ENCODE results near the gene CUL5. TPM values are rescaled to one million over a fixed set of nuclear protein-coding genes. Genes with fewer than 3 reads are reported as not detected.

CUL5 gene
- polyA plus RNA-seq, 1 donor (not counting 4 experiments of a cell fraction or from before 2014, with no cell fraction given) = 15.1 TPM

DNA sequence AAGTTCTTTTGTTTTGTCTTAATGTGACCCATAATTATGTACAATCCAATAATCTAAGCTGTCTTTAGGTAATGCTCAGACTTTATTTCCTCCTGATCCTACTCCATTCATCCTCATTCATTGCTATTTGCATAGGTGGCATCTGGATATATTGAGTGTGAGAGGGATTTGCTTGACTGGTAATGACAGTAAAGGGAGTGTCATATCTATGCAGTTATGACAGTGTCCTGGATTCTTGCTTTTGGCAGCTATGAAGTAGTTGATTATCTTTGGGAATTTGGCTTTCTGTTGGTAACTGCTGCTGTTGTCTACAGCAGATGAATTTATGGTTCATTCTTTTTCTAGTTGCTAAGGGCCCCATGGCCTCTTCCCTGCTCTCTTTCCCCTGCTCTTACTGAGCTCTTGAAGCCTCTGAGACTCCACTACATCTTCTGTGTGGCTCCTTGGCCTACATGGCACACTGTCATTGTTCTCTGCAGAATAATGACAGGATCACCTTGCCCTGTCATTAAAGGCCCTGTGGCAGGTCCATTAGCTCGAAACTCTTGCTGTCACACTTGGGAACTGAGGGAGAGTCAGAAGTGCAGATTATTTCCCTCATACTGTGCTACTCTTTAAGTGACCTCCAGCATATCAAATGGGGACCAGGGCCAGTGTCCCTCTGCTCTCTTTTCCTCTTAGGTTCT, 92.5 kb downstream of the CUL5 start:
- H3K4me1 ChIP-seq (ENCODE audit: control insufficient read depth, extremely low read depth, insufficient read depth, low read length) = no peaks in the 10 kb centered on the region
- no peak overlapping the region for H3K4me3 ChIP-seq (ENCODE audit: control insufficient read depth in 2 of 3, extremely low read depth in 1 of 3, insufficient read depth in 2 of 3, low read depth in 1 of 3, low read length in 3 of 3)
- peaks cover 9 to 10% of the 10 kb centered on the region in 2 experiments for H3K36me3 ChIP-seq (ENCODE audit: control insufficient read depth in 2 of 2, extremely low read depth in 1 of 2, insufficient read depth in 2 of 2, low read length in 2 of 2)
- H3K9ac ChIP-seq (ENCODE audit: control insufficient read depth, extremely low read depth, insufficient read depth, low read length) = no peak overlapping the region
- no peak overlapping the region for H3K4me2 ChIP-seq (ENCODE audit: control insufficient read depth, extremely low read depth, insufficient read depth, low read depth, low read length)
- no peaks in the 10 kb centered on the region for H3K9me3 ChIP-seq (ENCODE audit: control insufficient read depth, low read depth, low read length)
- no peaks in the 10 kb centered on the region for H3K27me3 ChIP-seq (ENCODE audit: control insufficient read depth, extremely low read depth, insufficient read depth, low read length)
- TF ChIP-seq, protein P1, sequence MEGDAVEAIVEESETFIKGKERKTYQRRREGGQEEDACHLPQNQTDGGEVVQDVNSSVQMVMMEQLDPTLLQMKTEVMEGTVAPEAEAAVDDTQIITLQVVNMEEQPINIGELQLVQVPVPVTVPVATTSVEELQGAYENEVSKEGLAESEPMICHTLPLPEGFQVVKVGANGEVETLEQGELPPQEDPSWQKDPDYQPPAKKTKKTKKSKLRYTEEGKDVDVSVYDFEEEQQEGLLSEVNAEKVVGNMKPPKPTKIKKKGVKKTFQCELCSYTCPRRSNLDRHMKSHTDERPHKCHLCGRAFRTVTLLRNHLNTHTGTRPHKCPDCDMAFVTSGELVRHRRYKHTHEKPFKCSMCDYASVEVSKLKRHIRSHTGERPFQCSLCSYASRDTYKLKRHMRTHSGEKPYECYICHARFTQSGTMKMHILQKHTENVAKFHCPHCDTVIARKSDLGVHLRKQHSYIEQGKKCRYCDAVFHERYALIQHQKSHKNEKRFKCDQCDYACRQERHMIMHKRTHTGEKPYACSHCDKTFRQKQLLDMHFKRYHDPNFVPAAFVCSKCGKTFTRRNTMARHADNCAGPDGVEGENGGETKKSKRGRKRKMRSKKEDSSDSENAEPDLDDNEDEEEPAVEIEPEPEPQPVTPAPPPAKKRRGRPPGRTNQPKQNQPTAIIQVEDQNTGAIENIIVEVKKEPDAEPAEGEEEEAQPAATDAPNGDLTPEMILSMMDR (optimal IDR thresholded peaks at IDR 0.05 in 1 of 3, IDR thresholded peaks at IDR 0.05 in 1 of 3, conservative IDR thresholded peaks at IDR 0.05 in 1 of 3; ENCODE audit: extremely low read depth in 1 of 3, insufficient read depth in 2 of 3, low read length in 3 of 3) = no peak
- TF ChIP-seq EZH2 (IDR thresholded peaks at IDR 0.05; ENCODE audit: low read length) = no peak
- no peak for DNase-seq (ENCODE audit: low read depth, low spot score)
- H3K79me2 ChIP-seq (ENCODE audit: control insufficient read depth, insufficient read depth, low read length) = no peaks in the 10 kb centered on the region
- H3K27ac ChIP-seq (ENCODE audit: control insufficient read depth, insufficient read depth, low read length) = no peak overlapping the region
- H4K20me1 ChIP-seq (ENCODE audit: control insufficient read depth, extremely low read depth, insufficient read depth, low read length) = no peaks in the 10 kb centered on the region
- no peak overlapping the region for H2AFZ ChIP-seq (ENCODE audit: control insufficient read depth, low read length)
- dilution Hi-C loops (cut with MboI; ENCODE audit: extremely low pct_ligation_motif_present, low sequenced_read_pairs) = no loop called here
- H3K9me1 ChIP-seq (ENCODE audit: control insufficient read depth, extremely low read depth, insufficient read depth, low read length) = no peaks in the 10 kb centered on the region
- FAIRE-seq = no peak

DNA sequence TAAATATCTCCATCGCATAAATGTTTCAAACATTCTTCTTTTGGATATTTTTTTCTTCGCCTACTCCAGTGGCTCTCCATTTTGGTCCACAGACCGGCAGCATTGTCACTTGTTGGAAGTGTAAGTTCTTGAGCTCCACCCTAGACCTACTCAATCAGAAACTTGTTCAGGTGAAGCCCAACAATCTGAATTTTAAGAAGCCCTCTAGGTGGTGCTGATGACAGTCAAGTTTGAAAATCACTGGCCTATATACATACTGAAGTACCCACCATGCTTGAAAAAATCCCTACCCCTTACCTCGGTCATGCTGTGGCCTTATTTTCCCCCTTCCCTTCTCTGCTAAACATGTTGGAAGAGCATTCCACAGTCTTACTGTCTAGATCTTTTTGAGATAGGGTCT, 102.4 kb downstream of the CUL5 start:
- dilution Hi-C loops (cut with MboI; ENCODE audit: extremely low pct_ligation_motif_present, low sequenced_read_pairs) = no loop called here
- Histone ChIP-seq H3K4me2 (ENCODE audit: control insufficient read depth, extremely low read depth, insufficient read depth, low read depth, low read length) (no peak overlapping the region), H3K27ac (ENCODE audit: control insufficient read depth, insufficient read depth, low read length) (no peak overlapping the region), H3K36me3 (ENCODE audit: control insufficient read depth in 2 of 2, extremely low read depth in 1 of 2, insufficient read depth in 2 of 2, low read length in 2 of 2) (no peaks in the 10 kb centered on the region), H4K20me1 (ENCODE audit: control insufficient read depth, extremely low read depth, insufficient read depth, low read length) (no peaks in the 10 kb centered on the region), H3K4me1 (ENCODE audit: control insufficient read depth, extremely low read depth, insufficient read depth, low read length) (no peaks in the 10 kb centered on the region), H3K9me3 (ENCODE audit: control insufficient read depth, low read depth, low read length) (no peaks in the 10 kb centered on the region), H2AFZ (ENCODE audit: control insufficient read depth, low read length) (no peak overlapping the region), H3K27me3 (ENCODE audit: control insufficient read depth, extremely low read depth, insufficient read depth, low read length) (no peaks in the 10 kb centered on the region), H3K9ac (ENCODE audit: control insufficient read depth, extremely low read depth, insufficient read depth, low read length) (no peak overlapping the region), H3K4me3 (ENCODE audit: control insufficient read depth in 2 of 3, extremely low read depth in 1 of 3, insufficient read depth in 2 of 3, low read depth in 1 of 3, low read length in 3 of 3) (no peak overlapping the region), H3K79me2 (ENCODE audit: control insufficient read depth, insufficient read depth, low read length) (no peaks in the 10 kb centered on the region), H3K9me1 (ENCODE audit: control insufficient read depth, extremely low read depth, insufficient read depth, low read length) (no peaks in the 10 kb centered on the region)
- DNase-seq (ENCODE audit: low read depth, low spot score) (no peak), FAIRE-seq (no peak)
- TF ChIP-seq, protein P1 (optimal IDR thresholded peaks at IDR 0.05 in 1 of 3, IDR thresholded peaks at IDR 0.05 in 1 of 3, conservative IDR thresholded peaks at IDR 0.05 in 1 of 3; ENCODE audit: extremely low read depth in 1 of 3, insufficient read depth in 2 of 3, low read length in 3 of 3) = no peak
- no peak for TF ChIP-seq EZH2 (IDR thresholded peaks at IDR 0.05; ENCODE audit: low read length)
